ENCODE results near the gene POLH. TPM values are rescaled to one million over a fixed set of nuclear protein-coding genes. Genes with fewer than 3 reads are reported as not detected.
"Not testable (repeated sequence)": the region's sequence is repeated elsewhere in the genome, so short reads cannot be mapped to it uniquely, and the experiment has no call there.

Gene POLH
- 21.0 TPM for polyA plus RNA-seq (2013, experiment 1 of 2; ENCODE audit: insufficient read length)
- polyA plus RNA-seq (2013, experiment 2 of 2; ENCODE audit: insufficient read length) = 18.4 TPM

DNA sequence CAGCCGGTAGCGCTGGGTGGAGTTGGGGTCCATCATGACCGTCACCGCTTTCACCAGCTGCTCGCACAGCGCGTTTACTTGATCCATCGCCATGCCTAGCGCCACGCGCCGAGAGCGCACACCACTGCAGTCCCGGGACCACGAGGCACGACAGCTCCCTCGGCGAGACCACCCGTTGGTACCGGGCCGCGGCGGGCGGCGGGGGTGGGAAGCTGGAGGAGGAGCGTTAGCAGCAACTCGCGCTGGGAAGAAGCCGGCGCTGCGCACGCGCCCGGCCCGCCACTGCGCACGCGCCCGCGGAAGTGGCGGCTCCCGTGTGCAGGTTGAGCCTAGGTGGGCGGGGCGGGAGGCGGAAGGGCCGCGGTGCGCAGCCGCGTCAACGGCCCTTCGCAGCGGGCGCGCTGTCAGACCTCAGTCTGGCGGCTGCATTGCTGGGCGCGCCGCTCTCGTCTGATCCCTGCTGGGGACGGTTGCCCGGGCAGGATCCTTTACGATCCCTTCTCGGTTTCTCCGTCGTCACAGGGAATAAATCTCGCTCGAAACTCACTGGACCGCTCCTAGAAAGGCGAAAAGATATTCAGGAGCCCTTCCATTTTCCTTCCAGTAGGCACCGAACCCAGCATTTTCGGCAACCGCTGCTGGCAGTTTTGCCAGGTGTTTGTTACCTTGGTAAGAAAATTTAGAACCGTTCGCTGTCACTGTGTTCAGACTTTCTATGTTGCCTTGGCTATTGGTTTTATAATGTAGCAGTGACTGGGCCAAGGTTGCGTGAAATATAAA is at the start of gene POLH, which contains the start of gene XPO5:
POLH (plus strand) TSS at position 414 of the 780 bp plus-strand sequence. CDS start 6,135 bp downstream, outside the sequence.
XPO5 (minus strand) TSS at position 267 of the 780 bp plus-strand sequence; CDS start at position 93, 174 bp downstream.
- DNase-seq = peak; percentile 92

DNA sequence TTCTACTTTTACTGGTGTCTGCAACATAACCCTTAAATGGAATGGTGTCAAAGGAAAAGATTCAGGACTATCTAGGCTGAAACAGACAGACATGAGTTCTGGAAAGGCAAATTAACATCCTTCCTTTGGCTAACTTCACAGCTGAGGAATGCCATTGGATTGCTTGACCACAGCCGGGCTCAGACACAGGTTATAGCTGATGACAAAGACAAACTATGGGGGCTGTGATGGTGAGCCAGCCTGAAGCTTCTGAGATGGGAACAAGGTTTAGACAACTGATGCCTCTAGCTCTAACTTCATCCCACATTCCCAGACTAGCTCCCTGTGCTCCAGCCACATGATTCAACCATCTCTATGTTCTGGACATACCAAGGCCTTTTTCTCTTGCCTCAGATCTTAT is 43.8 kb upstream of the POLH start:
- DNase-seq = no peak

- DNase-seq = not testable (repeated sequence)
Measured at GRCh38 chr6:43538986-43539385, 37.0 kb upstream of the POLH start.

DNA sequence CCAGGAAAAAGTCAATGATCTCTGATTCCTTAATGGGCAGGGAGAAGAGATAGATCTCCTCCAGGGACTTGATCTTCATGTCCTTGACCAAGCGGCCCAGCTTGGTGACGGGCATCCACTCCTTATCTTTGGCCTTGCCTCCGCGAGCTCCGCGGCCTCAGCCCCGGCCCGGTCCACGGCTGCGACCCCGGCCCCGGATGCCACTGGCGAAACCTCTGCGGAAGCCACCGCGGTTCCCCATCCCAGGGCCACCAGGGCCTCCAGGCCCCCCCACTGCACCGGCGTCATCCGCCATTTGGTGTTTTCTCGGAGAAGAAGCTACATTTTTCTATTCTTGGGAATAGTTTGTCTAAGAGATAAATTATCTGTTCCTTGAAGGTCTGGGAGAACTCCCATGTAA is 36.6 kb upstream of the POLH start:
- not testable (repeated sequence) for DNase-seq

GRCh38 chr6:43540507-43540906 is 35.5 kb upstream of the POLH start:
- DNase-seq = no peak

GRCh38 chr6:43541774-43542471 is 34.1 kb upstream of the POLH start:
- no peak for DNase-seq

- DNase-seq = no peak
Measured at GRCh38 chr6:43544461-43544860, 31.5 kb upstream of the POLH start.

DNA sequence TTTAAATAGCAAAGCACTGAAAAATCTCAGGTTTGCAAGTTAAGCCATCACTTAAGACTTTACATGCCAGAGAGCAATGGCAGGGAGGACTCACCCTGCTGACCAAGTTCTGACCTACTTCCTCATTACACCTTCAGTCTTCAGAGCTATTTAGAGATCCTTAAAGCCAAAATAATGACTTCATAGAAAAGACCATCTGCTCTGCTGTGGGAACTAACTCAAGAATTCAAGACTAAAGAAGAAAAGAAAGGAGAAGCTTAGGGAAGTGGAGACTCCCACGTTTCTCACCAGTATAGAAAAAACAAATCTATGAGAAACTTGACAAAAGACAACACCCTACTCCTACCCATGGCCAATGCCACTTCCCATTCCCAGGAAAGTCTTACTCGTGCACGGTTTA is 28.8 kb upstream of the POLH start:
- DNase-seq = no peak

GRCh38 chr6:43557620-43558019 is 18.4 kb upstream of the POLH start:
- not testable (repeated sequence) for DNase-seq

DNA sequence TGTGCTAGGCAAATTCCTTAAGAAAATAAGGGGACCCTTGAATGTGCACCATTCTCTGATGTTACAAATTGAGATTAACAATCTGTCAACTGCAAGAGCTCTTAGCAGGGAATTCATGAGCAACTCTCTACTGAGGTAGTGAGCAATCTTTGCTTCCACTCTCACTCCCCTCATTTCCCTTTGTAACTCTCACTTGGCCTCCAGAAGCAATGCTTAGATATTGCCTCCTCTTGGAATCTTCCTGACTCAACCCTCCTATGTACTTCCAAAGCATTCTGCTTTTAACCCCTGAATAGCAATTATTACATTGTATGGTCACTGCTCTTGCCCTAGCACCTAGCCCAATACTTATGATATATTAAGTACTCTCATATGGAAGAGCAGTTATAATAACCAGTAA is 16.7 kb upstream of the POLH start:
- no peak for DNase-seq

DNA sequence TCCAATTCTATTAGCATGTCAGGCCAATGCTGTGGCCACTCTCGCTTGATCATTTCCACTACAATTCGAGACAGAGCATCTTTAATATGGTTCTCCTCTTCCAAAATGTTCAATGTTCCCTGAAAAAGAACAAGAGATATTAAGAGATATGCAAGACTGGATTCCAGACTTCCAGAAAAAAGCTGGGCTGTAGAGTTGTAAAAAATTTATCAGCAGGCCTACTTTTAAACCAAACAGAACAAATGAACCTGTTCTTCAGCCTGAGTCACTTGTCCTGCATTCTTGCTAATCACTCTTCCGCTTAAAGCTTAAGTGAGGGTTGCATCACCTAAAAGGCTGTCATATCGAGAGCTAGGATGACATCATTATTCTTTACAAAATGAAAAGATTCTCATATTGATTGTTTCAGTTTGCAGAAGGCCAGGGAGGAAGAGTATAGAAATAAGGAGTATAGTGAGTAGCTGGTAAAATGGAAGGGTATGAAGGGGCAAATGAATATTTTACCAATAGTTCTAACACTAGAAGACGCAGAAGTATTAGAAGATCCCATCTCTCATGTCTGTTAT is 5.0 kb upstream of the POLH start:
- no peak for DNase-seq

GRCh38 chr6:43572015-43572414 is 4.0 kb upstream of the POLH start:
- DNase-seq = no peak

DNA sequence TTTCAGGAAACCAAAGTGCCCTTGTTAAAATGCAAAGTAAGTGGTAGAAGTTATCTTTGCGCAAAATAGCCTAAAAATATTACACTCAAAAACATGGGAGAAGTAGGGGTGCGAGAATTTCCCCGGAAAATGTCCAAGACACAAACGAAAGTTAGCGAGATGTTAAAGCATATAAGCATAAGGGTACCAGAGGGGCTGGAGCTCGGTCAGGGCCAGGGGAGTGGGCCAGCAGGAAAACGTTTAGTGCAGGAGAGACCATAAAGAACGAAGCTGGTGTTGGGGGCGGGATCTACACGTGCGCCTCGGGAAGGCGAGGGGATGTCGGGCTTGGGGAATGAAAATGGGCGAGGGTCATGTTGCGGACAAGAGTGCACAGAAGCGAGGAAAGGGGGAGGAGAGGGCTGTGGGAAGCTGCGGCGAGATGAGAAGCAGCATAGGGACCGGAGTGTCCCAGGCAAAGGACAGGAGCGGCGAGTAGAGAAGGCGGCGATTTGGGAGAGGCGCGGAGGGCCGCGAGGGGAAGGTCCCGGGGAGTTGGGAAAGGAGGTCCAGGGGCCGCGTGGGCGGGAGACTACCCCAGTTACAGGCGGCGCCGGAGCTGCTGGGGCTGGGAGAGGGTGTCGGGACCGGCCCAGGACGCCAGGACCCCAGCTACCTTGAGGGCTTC is 747 bp upstream of the POLH start:
- peak; percentile 4 for DNase-seq

GRCh38 chr6:43578748-43579147 is 2.8 kb downstream of the POLH start:
- no peak for DNase-seq

DNA sequence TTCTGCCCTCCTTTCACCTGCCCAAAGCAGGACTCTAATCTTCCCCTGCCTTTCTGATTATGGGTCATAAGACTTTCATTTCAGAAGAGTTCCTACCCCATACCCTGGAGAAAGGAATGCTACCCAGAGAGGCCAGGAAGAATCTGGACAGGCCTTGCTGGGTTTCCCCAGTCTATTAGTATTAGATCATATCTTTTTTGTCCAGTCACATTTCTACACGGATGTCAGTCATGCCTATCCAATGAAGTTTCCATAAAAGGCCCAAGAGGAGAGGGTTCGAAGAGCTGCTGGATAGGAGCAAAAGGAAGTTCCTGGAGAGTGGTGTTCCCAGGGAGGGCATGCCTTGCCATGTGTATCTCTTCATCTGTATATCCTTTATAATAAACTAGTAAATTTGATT is 3.2 kb downstream of the POLH start:
- DNase-seq = peak; percentile 36

DNA sequence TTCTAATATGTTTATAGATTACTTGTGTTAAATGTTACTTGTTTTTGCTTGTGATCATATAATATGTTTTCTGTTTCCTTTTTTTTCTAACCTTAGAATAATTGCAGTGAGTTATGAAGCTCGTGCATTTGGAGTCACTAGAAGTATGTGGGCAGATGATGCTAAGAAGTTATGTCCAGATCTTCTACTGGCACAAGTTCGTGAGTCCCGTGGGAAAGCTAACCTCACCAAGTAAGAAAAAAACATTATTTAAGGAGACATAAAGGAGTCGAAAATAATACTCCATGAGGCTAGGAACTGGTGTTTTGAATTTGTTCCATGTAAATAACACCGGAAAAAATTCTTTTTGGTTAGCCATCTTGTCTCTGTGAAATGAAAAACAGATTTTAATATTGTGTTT is 6.9 kb downstream of the POLH start:
- DNase-seq = no peak

GRCh38 chr6:43584892-43585570 is 9.0 kb downstream of the POLH start:
- peak; percentile 60 for DNase-seq

DNA sequence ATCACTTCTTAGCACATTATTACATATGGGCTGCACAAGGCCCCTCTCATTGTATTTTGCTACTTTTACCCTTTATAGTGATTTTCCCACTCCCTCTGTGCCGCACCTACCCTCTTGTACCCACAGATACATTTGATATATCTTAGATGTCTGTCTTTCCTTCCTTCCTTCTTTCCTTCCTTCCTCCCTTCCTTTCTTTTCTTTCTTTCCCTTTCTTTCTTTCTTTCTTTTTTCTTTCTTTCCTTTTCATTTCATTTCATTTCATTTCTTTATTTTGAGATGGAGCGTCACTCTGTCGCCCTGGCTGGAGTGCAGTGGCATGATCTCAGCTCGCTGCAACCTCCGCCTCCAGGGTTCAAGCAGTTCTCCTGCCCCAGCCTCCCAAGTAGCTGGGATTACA is 12.2 kb downstream of the POLH start:
- no peak for DNase-seq

GRCh38 chr6:43589564-43589963 is 13.6 kb downstream of the POLH start:
- not testable (repeated sequence) for DNase-seq

GRCh38 chr6:43593938-43594337 is 18.0 kb downstream of the POLH start:
- DNase-seq = no peak

- no peak for DNase-seq
Measured at GRCh38 chr6:43600595-43600994, 24.6 kb downstream of the POLH start.

DNA sequence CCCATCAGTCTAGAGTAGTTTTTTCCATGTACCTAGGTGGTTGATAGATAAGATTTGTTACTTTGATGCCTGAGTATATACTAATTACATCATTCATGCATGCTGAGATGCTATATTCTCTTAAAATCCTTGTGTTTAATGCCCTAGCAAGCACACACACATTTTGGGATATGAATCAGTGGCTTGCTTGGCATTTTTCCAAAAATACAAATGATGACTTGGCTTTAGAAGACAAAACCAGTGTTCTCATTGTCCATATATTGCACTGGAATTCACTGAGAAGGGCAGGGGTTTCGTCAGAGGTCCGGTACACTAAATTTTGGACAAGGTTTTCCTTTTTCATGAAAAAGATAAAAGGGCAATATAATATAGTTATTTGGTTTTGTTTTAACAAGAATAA is 28.2 kb downstream of the POLH start:
- peak; percentile 78 for DNase-seq

All from fibroblast of skin of scalp (primary cell).